Activated naive CD4-positive, alpha-beta T cell treated with anti-CD3 and anti-CD28 coated beads for 36 hours (primary cell): ENCODE data around the gene TMPRSS11A. TPM values are rescaled to one million over a fixed set of nuclear protein-coding genes. Genes with fewer than 3 reads are reported as not detected.

Source experiments
- CTCF ChIA-PET: fragments of 350-600 bp; sonication (Branson Sonifier 250); formaldehyde crosslinking; loops from one replicate; lab custom pipeline; 2021; ENCODE audit warnings: antibody characterized with exemption; lab: Charles Lee
- DNase-seq: peaks from one replicate; pipeline ENCODE4 v3.0.0-alpha.2; 2020
- H3K27ac Mint-ChIP-seq: one replicate; pipeline ENCODE4 v1.8.0; 2021; ENCODE audit warnings: mild to moderate bottlenecking, mixed read lengths
- H3K27me3 Mint-ChIP-seq: one replicate; pipeline ENCODE4 v1.8.0; 2021; ENCODE audit warnings: low read depth, mixed read lengths
- H3K36me3 Mint-ChIP-seq: one replicate; pipeline ENCODE4 v1.8.0; 2021; ENCODE audit warnings: low read depth, mixed read lengths
- H3K4me1 Mint-ChIP-seq: one replicate; pipeline ENCODE4 v1.8.0; 2021; ENCODE audit warnings: low read depth, mixed read lengths
- H3K4me3 Mint-ChIP-seq: one replicate; pipeline ENCODE4 v1.8.0; 2021; ENCODE audit warnings: mild to moderate bottlenecking, moderate library complexity, mixed read lengths
- H3K9me3 Mint-ChIP-seq: one replicate; pipeline ENCODE4 v1.8.0; 2021; ENCODE audit warnings: mixed read lengths
- intact Hi-C: fragments of 100-400 bp; cut with micrococcal nuclease; formaldehyde crosslinking; loops from one replicate; pipeline ENCODE4 v1.15.1; 2023
- total RNA-seq, 2 experiments: library from RNA; stranded (reverse); gene quantifications; one replicate each; pipeline ENCODE4 v1.2.3, GENCODE V29; 2021

TMPRSS11A gene
- total RNA-seq, 2 experiments from 2014 or later = not detected

DNA sequence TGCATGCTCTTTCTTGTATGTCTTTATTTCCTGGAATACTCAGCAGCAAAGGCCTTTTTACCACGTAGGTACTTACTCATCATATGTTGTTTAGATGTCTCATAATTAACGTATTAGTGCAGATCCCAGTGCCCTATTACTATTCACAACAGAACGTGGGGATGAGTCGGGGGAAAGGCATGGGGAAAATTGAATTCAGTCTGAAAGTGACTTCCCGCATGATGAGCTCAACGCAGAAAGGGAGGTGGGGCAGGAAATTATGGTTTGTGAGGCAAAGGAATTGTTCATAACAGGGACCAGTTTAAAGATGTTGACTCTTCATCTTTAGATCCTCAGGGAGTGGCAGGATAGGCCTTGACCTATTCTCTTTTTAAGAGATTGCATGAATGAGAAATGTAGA is 77.5 kb downstream of the TMPRSS11A start:
- Mint-ChIP-seq H3K27ac (no peak overlapping the region), H3K9me3 (no peaks in the 10 kb centered on the region), H3K36me3 (no peaks in the 10 kb centered on the region), H3K4me1 (no peaks in the 10 kb centered on the region), H3K4me3 (no peak overlapping the region), H3K27me3 (peaks cover 6% of the 10 kb centered on the region)
- no peak for DNase-seq
- intact Hi-C loops = no loop called here
- CTCF ChIA-PET = no interaction called here

DNA sequence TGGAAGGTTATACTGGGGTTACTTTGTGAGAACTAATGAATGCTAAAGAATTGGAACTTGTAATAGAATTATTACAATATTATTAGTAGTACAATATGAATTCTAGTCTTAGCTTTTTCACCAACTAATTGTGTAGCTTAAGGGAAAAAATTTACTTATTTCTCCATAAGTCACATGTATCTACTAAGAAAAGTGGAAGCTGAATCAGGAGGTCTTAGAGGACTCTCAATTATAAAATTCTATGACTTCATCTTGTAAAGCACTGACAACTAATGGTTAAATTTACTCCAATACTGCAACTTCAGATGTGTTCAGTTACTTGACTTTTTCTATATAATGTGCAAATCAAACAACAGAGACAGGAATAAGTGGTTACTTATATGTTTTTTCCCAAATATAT is 78.6 kb downstream of the TMPRSS11A start:
- Mint-ChIP-seq H3K4me3 (no peak overlapping the region), H3K27ac (no peak overlapping the region)

GRCh38 chr4:67883902-67884301 is 79.4 kb downstream of the TMPRSS11A start, which contains the start of gene TMPRSS11D:
TSS of gene TMPRSS11D (minus strand) at chr4:67884002. CDS start at chr4:67883933, 69 bp downstream.
- H3K36me3 Mint-ChIP-seq = no peaks in the 10 kb centered on the region
- H3K27me3 Mint-ChIP-seq = peaks cover 7% of the 10 kb centered on the region
- no peak for DNase-seq
- H3K9me3 Mint-ChIP-seq = no peaks in the 10 kb centered on the region
- H3K4me3 Mint-ChIP-seq = no peak within 1 kb of the TSS
- no peak within 1 kb of the TSS for H3K27ac Mint-ChIP-seq
- H3K4me1 Mint-ChIP-seq = no peaks in the 10 kb centered on the region
- intact Hi-C loops = no loop called here
- CTCF ChIA-PET = interaction anchor here (0.6 to 2.6 kb wide), 2 partner anchors 19 to 28 kb away, joined by 3 to 8 read pairs; no protein-coding TSS in a partner anchor

More for the DNA sequence above, 78.6 kb downstream of the TMPRSS11A start:
- CTCF ChIA-PET = interaction anchor here (2.6 kb wide), 1 partner anchor 27 kb away, joined by 8 read pairs; no protein-coding TSS in a partner anchor
- Mint-ChIP-seq H3K27me3 (peaks cover 6% of the 10 kb centered on the region), H3K4me1 (no peaks in the 10 kb centered on the region), H3K36me3 (no peaks in the 10 kb centered on the region), H3K9me3 (no peaks in the 10 kb centered on the region)
- intact Hi-C loops = no loop called here
- no peak for DNase-seq

- peaks cover 8% of the 10 kb centered on the region for H3K27me3 Mint-ChIP-seq
- H3K4me1 Mint-ChIP-seq = no peaks in the 10 kb centered on the region
- H3K27ac Mint-ChIP-seq = no peak overlapping the region
- intact Hi-C loops = no loop called here
- CTCF ChIA-PET = interaction anchor here (0.6 to 2.6 kb wide), 3 partner anchors 19 to 59 kb away, joined by 3 to 8 read pairs (median 3); no protein-coding TSS in a partner anchor
- H3K9me3 Mint-ChIP-seq = no peaks in the 10 kb centered on the region
- no peak overlapping the region for H3K4me3 Mint-ChIP-seq
- no peaks in the 10 kb centered on the region for H3K36me3 Mint-ChIP-seq
- DNase-seq = no peak
Measured at GRCh38 chr4:67883458-67883857, 79.8 kb downstream of the TMPRSS11A start.

GRCh38 chr4:67880866-67881610 is 82.3 kb downstream of the TMPRSS11A start:
- H3K36me3 Mint-ChIP-seq = no peaks in the 10 kb centered on the region
- no peak for DNase-seq
- no peaks in the 10 kb centered on the region for H3K4me1 Mint-ChIP-seq
- CTCF ChIA-PET = no interaction called here
- peaks cover 14% of the 10 kb centered on the region for H3K27me3 Mint-ChIP-seq
- H3K27ac Mint-ChIP-seq = no peak overlapping the region
- H3K9me3 Mint-ChIP-seq = no peaks in the 10 kb centered on the region
- intact Hi-C loops = no loop called here
- no peak overlapping the region for H3K4me3 Mint-ChIP-seq

DNA sequence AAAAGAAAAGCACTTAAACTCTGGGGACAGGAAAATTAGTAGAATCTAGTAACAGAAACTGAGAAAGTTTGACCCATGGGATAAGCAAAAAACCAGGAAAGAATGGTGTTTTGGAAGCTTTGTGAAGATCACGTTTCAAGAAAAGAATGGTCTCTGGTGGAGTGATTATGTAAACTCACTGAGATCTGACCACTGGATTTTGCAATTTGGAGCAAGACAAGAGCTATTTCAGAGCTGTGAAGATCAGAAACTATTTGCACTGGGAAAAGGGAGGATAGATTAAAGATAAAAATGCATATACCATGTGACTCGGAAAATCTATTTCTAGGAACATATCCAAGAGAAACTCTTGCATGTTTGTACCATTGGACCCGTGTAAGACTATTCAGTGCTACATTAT is 83.8 kb downstream of the TMPRSS11A start:
- DNase-seq = no peak
- peaks cover 14% of the 10 kb centered on the region for H3K27me3 Mint-ChIP-seq
- no peaks in the 10 kb centered on the region for H3K36me3 Mint-ChIP-seq
- H3K9me3 Mint-ChIP-seq = no peaks in the 10 kb centered on the region
- no peak overlapping the region for H3K27ac Mint-ChIP-seq
- no peak overlapping the region for H3K4me3 Mint-ChIP-seq
- H3K4me1 Mint-ChIP-seq = no peaks in the 10 kb centered on the region
- intact Hi-C loops = no loop called here
- CTCF ChIA-PET = no interaction called here

GRCh38 chr4:67877086-67877485 is 86.2 kb downstream of the TMPRSS11A start:
- H3K4me1 Mint-ChIP-seq = no peaks in the 10 kb centered on the region
- H3K9me3 Mint-ChIP-seq = no peaks in the 10 kb centered on the region
- peaks cover 14% of the 10 kb centered on the region for H3K27me3 Mint-ChIP-seq
- H3K27ac Mint-ChIP-seq = no peak overlapping the region
- no peak for DNase-seq
- intact Hi-C loops = no loop called here
- H3K4me3 Mint-ChIP-seq = no peak overlapping the region
- H3K36me3 Mint-ChIP-seq = no peaks in the 10 kb centered on the region
- CTCF ChIA-PET = interaction anchor here (0.5 kb wide), 1 partner anchor 393 kb away, joined by 5 read pairs; no protein-coding TSS in a partner anchor

DNA sequence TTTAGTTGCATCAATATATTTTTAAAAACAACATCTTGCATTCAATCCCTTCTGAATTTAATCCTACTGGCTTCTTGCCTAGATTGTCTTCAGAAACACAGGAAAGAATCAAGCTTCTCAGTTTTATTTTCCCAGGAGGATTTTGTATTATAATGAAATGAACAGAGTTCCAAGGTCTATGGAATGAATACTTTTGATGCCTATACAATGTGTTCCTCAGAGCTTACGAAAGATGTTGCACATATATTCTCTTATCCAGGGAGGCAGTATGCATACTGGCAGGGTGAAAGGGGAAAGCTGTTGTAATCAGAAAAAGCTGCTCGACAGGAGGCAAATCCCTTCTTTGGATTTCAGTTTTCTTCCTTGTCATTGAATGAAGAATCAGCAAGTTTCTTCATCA is 88.3 kb downstream of the TMPRSS11A start:
- Mint-ChIP-seq H3K36me3 (no peaks in the 10 kb centered on the region), H3K27ac (no peak overlapping the region), H3K4me3 (no peak overlapping the region), H3K9me3 (no peaks in the 10 kb centered on the region), H3K27me3 (peaks cover 16% of the 10 kb centered on the region), H3K4me1 (no peaks in the 10 kb centered on the region)
- DNase-seq = no peak
- intact Hi-C loops = no loop called here
- CTCF ChIA-PET = interaction anchor here (0.6 kb wide), 1 partner anchor 44 kb away, joined by 3 read pairs; no protein-coding TSS in a partner anchor

DNA sequence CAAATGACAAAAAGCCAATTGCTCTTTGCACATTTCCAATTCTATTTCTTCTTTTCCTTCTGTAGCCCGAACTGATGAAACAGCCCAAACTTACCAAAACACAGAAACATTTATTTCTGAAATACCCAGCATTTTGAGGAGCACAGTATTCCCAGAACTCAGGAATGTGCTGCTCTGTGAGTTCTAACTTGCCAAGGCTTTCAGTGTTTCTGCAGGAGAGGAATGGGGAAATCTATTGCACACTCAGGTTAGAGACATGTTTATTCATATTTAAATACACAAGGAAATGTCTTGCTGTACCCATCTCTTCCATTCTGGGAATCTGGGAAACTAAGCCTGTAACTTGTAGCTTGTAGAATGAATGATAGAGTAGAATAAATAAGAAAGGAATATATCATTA is 90.2 kb downstream of the TMPRSS11A start:
- Mint-ChIP-seq H3K4me1 (no peaks in the 10 kb centered on the region), H3K9me3 (no peaks in the 10 kb centered on the region), H3K36me3 (no peaks in the 10 kb centered on the region), H3K27ac (no peak overlapping the region), H3K4me3 (no peak overlapping the region), H3K27me3 (peaks cover 13% of the 10 kb centered on the region)
- no peak for DNase-seq
- CTCF ChIA-PET = no interaction called here
- intact Hi-C loops = no loop called here

DNA sequence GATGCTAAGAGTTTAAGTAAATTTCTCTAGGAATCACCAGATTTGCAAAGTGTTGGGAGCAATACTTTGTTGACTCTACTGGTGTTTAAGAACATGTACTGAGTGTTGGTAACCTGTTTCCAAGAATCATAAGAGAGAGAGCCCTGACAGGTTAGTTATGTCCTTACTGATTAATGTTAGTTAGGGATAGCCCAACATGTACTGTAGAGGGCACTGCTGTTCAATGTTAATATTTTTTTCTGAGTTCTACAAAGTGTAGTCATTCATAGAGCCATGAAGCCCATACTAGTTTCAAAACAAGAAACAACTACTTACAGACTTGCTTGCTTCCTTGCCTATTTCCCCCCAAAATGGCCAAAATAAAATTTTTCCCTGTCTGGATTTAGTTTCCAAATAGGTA is 91.4 kb downstream of the TMPRSS11A start:
- no peak for DNase-seq
- Mint-ChIP-seq H3K27ac (no peak overlapping the region), H3K4me1 (no peaks in the 10 kb centered on the region), H3K4me3 (no peak overlapping the region), H3K9me3 (no peaks in the 10 kb centered on the region), H3K36me3 (no peaks in the 10 kb centered on the region), H3K27me3 (peaks cover 9% of the 10 kb centered on the region)
- intact Hi-C loops = loop anchor here (1.0 kb wide), 2 partner anchors 38 to 303 kb away; no protein-coding TSS in a partner anchor
- CTCF ChIA-PET = no interaction called here

- Mint-ChIP-seq H3K36me3 (no peaks in the 10 kb centered on the region), H3K27me3 (peaks cover 2% of the 10 kb centered on the region), H3K9me3 (peaks cover 2% of the 10 kb centered on the region), H3K4me3 (no peak overlapping the region), H3K4me1 (no peaks in the 10 kb centered on the region), H3K27ac (no peak overlapping the region)
- intact Hi-C loops = no loop called here
- CTCF ChIA-PET = interaction anchor here (0.5 kb wide), 1 partner anchor 505 kb away, joined by 3 read pairs; no protein-coding TSS in a partner anchor
- DNase-seq = no peak
Measured at GRCh38 chr4:67869580-67870190, 93.6 kb downstream of the TMPRSS11A start.

- Mint-ChIP-seq H3K27me3 (peaks cover 4% of the 10 kb centered on the region), H3K4me3 (no peak overlapping the region), H3K27ac (no peak overlapping the region), H3K36me3 (no peaks in the 10 kb centered on the region), H3K9me3 (peaks cover 2% of the 10 kb centered on the region), H3K4me1 (no peaks in the 10 kb centered on the region)
- intact Hi-C loops = no loop called here
- DNase-seq = no peak
- CTCF ChIA-PET = no interaction called here
Measured at GRCh38 chr4:67861513-67861912, 101.8 kb downstream of the TMPRSS11A start.
